GM12892 (cell line): Measurements from ENCODE around the gene DHCR7.
A peak's percentile ranks its signal among the peaks of the same experiment; 100 is the strongest.
"Not testable (repeated sequence)": the region's sequence is repeated elsewhere in the genome, so short reads cannot be mapped to it uniquely, and the experiment has no call there.

Source experiments
- DNase-seq: peaks from one replicate; pipeline ENCODE4 v3.0.0; 2011; ENCODE audit not compliant: insufficient read length
- FAIRE-seq: peaks from 2 replicates; lab custom pipeline; 2011; peaks lifted over from hg19 to GRCh38; lab: Jason Lieb, UNC
- POLR2A ChIP-seq: IDR thresholded peaks from 2 replicates; pipeline ENCODE4 v1.6.1; 2011; ENCODE audit warnings: low read depth, low read length, control low read depth
- POLR2AphosphoS5 ChIP-seq: IDR thresholded peaks from 2 replicates; pipeline ENCODE4 v1.6.1; 2011; ENCODE audit warnings: low read depth, low read length, control low read depth
- TAF1 ChIP-seq: IDR thresholded peaks from 2 replicates; pipeline ENCODE4 v1.6.1; 2011; ENCODE audit warnings: low read depth, mild to moderate bottlenecking, control low read depth, low read length, borderline replicate concordance

DHCR7 gene

GRCh38 chr11:71432761-71433647 is 15.2 kb downstream of the DHCR7 start:
- TF ChIP-seq POLR2AphosphoS5 (no peak), TAF1 (no peak), POLR2A (no peak)
- no peak for DNase-seq
- peak; percentile 40 for FAIRE-seq

GRCh38 chr11:71431271-71431670 is 16.9 kb downstream of the DHCR7 start:
- DNase-seq (no peak), FAIRE-seq (no peak)
- no peak for TF ChIP-seq POLR2A
- TF ChIP-seq TAF1, result no peak
- no peak for TF ChIP-seq POLR2AphosphoS5

- FAIRE-seq (no peak), DNase-seq (no peak)
- no peak for TF ChIP-seq POLR2AphosphoS5
- TF ChIP-seq POLR2A, result no peak
- no peak for TF ChIP-seq TAF1
Observed at GRCh38 chr11:71430166-71430565, 18.0 kb downstream of the DHCR7 start.

GRCh38 chr11:71429701-71430100 is 18.5 kb downstream of the DHCR7 start:
- DNase-seq (no peak), FAIRE-seq (no peak)
- TF ChIP-seq POLR2AphosphoS5 (no peak), POLR2A (no peak), TAF1 (no peak)

- TF ChIP-seq POLR2AphosphoS5 (no peak), TAF1 (no peak), POLR2A (no peak)
Observed at GRCh38 chr11:71428861-71429435, 19.2 kb downstream of the DHCR7 start.

GRCh38 chr11:71426413-71426812 is 21.8 kb downstream of the DHCR7 start:
- no peak for FAIRE-seq
- no peak for DNase-seq
- TF ChIP-seq POLR2A (no peak), POLR2AphosphoS5 (no peak), TAF1 (no peak)

More at GRCh38 chr11:71428861-71429435, 19.2 kb downstream of the DHCR7 start:
- FAIRE-seq, result no peak
- no peak for DNase-seq

GRCh38 chr11:71425860-71426259 is 22.3 kb downstream of the DHCR7 start:
- TF ChIP-seq POLR2A (no peak), POLR2AphosphoS5 (no peak), TAF1 (no peak)
- peak; percentile 46 for FAIRE-seq
- no peak for DNase-seq

GRCh38 chr11:71425409-71425808 is 22.8 kb downstream of the DHCR7 start:
- DNase-seq (no peak), FAIRE-seq (no peak)
- TF ChIP-seq POLR2AphosphoS5 (no peak), POLR2A (no peak), TAF1 (no peak)

GRCh38 chr11:71423181-71423790 is 24.9 kb downstream of the DHCR7 start:
- FAIRE-seq, result peak; percentile 51
- DNase-seq, result no peak
- no peak for TF ChIP-seq POLR2AphosphoS5
- TF ChIP-seq TAF1, result no peak
- no peak for TF ChIP-seq POLR2A

GRCh38 chr11:71422318-71422717 is 25.9 kb downstream of the DHCR7 start:
- not testable (repeated sequence) for FAIRE-seq, DNase-seq

GRCh38 chr11:71421392-71421950 is 26.7 kb downstream of the DHCR7 start:
- DNase-seq (no peak), FAIRE-seq (no peak)
- TF ChIP-seq POLR2A, result no peak
- TF ChIP-seq TAF1, result no peak
- TF ChIP-seq POLR2AphosphoS5, result no peak

- DNase-seq, result no peak
- FAIRE-seq, result peak; percentile 67
Observed at GRCh38 chr11:71420455-71421241, 27.5 kb downstream of the DHCR7 start.

More at GRCh38 chr11:71420455-71421241, 27.5 kb downstream of the DHCR7 start:
- no peak for TF ChIP-seq POLR2AphosphoS5
- TF ChIP-seq POLR2A, result no peak
- no peak for TF ChIP-seq TAF1
